Osteocyte (in vitro differentiated cells): ENCODE data around the gene ROPN1L. TPM values are rescaled to one million over a fixed set of nuclear protein-coding genes. Genes with fewer than 3 reads are reported as not detected.

Experiments used
- DNase-seq: peaks from one replicate; pipeline ENCODE4 v3.0.0; 2021; ENCODE audit warnings: mixed read lengths; ENCODE audit not compliant: unreplicated experiment; ENCODE audit errors: extremely low spot score
- H3K27ac Mint-ChIP-seq: one replicate; pipeline ENCODE4 v1.8.0; 2021; ENCODE audit warnings: mild to moderate bottlenecking, mixed read lengths; ENCODE audit not compliant: unreplicated experiment
- H3K27me3 Mint-ChIP-seq: one replicate; pipeline ENCODE4 v1.8.0; 2021; ENCODE audit warnings: mixed read lengths; ENCODE audit not compliant: unreplicated experiment
- H3K36me3 Mint-ChIP-seq: one replicate; pipeline ENCODE4 v1.8.0; 2021; ENCODE audit warnings: mixed read lengths; ENCODE audit not compliant: unreplicated experiment
- H3K4me1 Mint-ChIP-seq: one replicate; pipeline ENCODE4 v1.8.0; 2021; ENCODE audit warnings: mixed read lengths; ENCODE audit not compliant: unreplicated experiment
- H3K4me3 Mint-ChIP-seq: one replicate; pipeline ENCODE4 v1.8.0; 2021; ENCODE audit warnings: mild to moderate bottlenecking, moderate library complexity, mixed read lengths; ENCODE audit not compliant: unreplicated experiment
- H3K9me3 Mint-ChIP-seq: one replicate; pipeline ENCODE4 v1.8.0; 2021; ENCODE audit warnings: mixed read lengths; ENCODE audit not compliant: unreplicated experiment
- CTCF ChIP-seq: fragments of 200-600 bp; sonication (generic); IDR thresholded peaks from 2 replicates; pipeline ENCODE4 v1.5.0; 2021; ENCODE audit warnings: antibody characterized with exemption, mild to moderate bottlenecking, moderate library complexity
- total RNA-seq: library from RNA; stranded (reverse); gene quantifications from 2 replicates; pipeline ENCODE4 v1.2.1, GENCODE V29; 2021

ROPN1L gene
- total RNA-seq, 1 donor from 2014 or later: not detected

DNA sequence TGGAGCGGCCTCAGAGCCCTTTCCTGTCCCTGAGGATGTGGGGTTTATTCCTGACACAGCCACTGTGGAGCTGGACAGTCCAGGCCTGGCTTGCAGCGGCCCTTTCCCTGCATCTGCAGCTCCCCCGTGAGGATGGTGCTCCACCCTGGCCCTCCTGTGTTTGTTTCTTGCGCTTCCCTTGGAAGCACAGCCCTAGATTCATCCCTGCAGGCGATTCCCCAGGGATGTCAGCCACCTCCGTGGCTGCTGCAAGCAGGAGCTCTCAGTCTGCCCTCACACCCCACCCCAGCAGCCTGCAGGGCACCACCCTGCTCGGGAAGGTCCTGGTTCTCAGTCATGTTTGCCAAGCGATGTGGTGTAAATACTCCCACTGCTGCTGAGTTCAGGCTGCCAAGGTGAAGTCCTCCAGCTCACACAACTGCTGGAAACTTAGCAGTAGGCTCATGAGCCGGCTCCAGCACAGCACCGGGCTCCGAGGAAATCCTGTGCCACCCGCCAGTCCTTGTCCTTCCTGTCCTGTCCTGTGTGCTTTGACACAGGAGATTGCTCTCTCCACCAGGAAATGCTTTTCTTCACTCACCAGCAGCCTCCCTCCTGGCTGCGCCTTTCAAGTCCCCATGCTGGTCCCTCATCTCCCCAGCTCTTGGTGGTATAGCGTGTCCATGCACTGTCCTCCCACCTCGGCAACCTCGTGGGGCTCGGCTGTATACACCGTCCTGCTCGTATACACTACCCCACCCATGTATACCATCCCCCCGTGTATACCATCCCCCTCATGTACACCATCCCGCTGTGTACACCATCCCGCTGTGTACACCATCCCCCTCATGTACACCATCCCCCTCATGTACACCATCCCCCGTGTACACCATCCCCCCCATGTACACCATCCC is 16.2 kb downstream of the ROPN1L start:
- peaks cover 57% of the 10 kb centered on the region for H3K4me1 Mint-ChIP-seq

DNA sequence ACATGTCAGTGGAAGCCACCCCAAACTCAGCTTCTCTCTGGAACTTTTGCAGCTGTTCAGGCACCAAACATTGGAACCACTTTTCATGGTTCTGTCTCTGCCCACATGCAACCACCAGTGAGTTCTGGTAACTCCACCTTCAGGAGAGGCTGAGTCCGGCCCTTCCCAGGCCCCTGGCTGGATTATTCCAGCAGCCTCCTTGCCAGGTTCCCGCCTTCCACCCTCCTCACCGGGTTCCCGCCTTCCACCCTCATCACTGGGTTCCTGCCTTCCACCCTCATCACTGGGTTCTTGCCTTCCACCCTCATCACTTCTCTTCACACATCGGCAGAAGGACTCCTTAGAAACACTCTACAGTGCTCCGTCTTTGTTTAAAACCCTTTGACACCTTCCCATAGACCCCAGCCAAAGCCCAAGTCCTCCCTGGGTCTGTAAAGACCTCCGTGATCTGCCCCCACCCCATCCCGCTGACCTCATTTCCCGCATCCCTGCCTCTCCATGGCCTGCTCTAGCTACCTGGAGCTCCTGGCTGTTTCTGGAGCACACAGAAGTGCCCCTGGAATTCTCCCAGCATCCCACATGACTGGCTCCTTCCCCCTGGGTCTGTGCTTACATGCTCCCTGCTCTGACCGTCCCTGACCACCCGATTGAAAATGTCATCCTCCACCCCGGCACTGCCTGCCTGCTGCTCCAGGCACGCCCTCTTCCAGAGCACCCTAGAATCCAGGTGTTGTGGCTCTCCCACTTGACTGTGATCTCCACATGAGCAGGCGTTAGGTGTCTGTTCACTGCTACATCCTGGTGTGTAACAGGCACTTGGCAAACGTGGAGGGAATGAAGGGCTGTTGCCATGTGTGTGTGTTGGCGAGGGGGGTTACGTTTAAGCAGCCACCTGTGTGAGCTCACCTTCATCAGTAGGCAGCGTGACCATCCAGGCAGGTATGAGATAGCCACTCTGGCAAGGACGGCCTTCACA is 17.7 kb downstream of the ROPN1L start:
- Mint-ChIP-seq H3K9me3 (no peaks in the 10 kb centered on the region), H3K4me3 (no peak overlapping the region), H3K4me1 (peaks cover 43% of the 10 kb centered on the region), H3K27ac (no peak overlapping the region), H3K27me3 (peaks cover 12% of the 10 kb centered on the region), H3K36me3 (peaks cover 2% of the 10 kb centered on the region)
- TF ChIP-seq CTCF: no peak
- DNase-seq: no peak

More for the DNA sequence above, 16.2 kb downstream of the ROPN1L start:
- TF ChIP-seq CTCF: no peak
- Mint-ChIP-seq H3K9me3 (no peaks in the 10 kb centered on the region), H3K27ac (no peak overlapping the region), H3K27me3 (peaks cover 6% of the 10 kb centered on the region), H3K4me3 (no peak overlapping the region), H3K36me3 (no peaks in the 10 kb centered on the region)
- DNase-seq: no peak

GRCh38 chr5:10460252-10460906 is 18.7 kb downstream of the ROPN1L start:
- peaks cover 2% of the 10 kb centered on the region for H3K36me3 Mint-ChIP-seq
- no peak for TF ChIP-seq CTCF
- no peak overlapping the region for H3K4me3 Mint-ChIP-seq
- peaks cover 33% of the 10 kb centered on the region for H3K4me1 Mint-ChIP-seq
- DNase-seq: no peak
- H3K9me3 Mint-ChIP-seq: no peaks in the 10 kb centered on the region
- peaks cover 19% of the 10 kb centered on the region for H3K27me3 Mint-ChIP-seq
- H3K27ac Mint-ChIP-seq: peak overlapping the region; percentile 27

- no peak overlapping the region for H3K27ac Mint-ChIP-seq
- no peak for DNase-seq
- H3K9me3 Mint-ChIP-seq: no peaks in the 10 kb centered on the region
These were observed 19.4 kb downstream of the ROPN1L start for GRCh38 chr5:10461041-10461440.

More at GRCh38 chr5:10461041-10461440, 19.4 kb downstream of the ROPN1L start:
- TF ChIP-seq CTCF: no peak
- Mint-ChIP-seq H3K27me3 (peaks cover 19% of the 10 kb centered on the region), H3K4me1 (peaks cover 31% of the 10 kb centered on the region), H3K4me3 (no peak overlapping the region), H3K36me3 (peaks cover 2% of the 10 kb centered on the region)
